ENCODE results near the gene SYT1.

DNA sequence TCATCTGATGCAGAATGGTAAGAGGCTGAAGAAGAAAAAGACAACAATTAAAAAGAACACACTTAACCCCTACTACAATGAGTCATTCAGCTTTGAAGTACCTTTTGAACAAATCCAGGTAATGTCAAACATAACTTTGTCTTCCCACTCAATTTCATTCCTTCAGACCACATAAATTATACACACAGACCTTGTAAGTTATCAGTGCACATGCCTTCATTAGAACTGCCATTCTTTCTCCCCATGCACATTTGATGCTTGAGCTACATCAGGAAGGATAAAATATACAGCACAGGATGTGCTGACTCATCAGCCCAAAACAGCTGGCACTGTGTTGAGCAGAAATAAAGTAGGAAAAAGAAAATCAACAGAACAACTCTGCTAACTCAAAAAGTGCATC is 579.5 kb downstream of the SYT1 start:
- TF ChIP-seq, protein P1, sequence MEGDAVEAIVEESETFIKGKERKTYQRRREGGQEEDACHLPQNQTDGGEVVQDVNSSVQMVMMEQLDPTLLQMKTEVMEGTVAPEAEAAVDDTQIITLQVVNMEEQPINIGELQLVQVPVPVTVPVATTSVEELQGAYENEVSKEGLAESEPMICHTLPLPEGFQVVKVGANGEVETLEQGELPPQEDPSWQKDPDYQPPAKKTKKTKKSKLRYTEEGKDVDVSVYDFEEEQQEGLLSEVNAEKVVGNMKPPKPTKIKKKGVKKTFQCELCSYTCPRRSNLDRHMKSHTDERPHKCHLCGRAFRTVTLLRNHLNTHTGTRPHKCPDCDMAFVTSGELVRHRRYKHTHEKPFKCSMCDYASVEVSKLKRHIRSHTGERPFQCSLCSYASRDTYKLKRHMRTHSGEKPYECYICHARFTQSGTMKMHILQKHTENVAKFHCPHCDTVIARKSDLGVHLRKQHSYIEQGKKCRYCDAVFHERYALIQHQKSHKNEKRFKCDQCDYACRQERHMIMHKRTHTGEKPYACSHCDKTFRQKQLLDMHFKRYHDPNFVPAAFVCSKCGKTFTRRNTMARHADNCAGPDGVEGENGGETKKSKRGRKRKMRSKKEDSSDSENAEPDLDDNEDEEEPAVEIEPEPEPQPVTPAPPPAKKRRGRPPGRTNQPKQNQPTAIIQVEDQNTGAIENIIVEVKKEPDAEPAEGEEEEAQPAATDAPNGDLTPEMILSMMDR (IDR thresholded peaks at IDR 0.05) = no peak
- no peak for TF ChIP-seq POLR2A (IDR thresholded peaks at IDR 0.05)
